Cardiac ventricle fibroblast (primary cell): ENCODE measurements around the gene PCDHB1. TPM values are rescaled to one million over a fixed set of nuclear protein-coding genes. Genes with fewer than 3 reads are reported as not detected.

Experiments
- total RNA-seq: library from RNA; depleted of rRNA; stranded (reverse); fragments of >200 nt; gene quantifications from 2 replicates; pipeline ENCODE4 v1.2.3, GENCODE V29; 2015

Gene PCDHB1, protein sequence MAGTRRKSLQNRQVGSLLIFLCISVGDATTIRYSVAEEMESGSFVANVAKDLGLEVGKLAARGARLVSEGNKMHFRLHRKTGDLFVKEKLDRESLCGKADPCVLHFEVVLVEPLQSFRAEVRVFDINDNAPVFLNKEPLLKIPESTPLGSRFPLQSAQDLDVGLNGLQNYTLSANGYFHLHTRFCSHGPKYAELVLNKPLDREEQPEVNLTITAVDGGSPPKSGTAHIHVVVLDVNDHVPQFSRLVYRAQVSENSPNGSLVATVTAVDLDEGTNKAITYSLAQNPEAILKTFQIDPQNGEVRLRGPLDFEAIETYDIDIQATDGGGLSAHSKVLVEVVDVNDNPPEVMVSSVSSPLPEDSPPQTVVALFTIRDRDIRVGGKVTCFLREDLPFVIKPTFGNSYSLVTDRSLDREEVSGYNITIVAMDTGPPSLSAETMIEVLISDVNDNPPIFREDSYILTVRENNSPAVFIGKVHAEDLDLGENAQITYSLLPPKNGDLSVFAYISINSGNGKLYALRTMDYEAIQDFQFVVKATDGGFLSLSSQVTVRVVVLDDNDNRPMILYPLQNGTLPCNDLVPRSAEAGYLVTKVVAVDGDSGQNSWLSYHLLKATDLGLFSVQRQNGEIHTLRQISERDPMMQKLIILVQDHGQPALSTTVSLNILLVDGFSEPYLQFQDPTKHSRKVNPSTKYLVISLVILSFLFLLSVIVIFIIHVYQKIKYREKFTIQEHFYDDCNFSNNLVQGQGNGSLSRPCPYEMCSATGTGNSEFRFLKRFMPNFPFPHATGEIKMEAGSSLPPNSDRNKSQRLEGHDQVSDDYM
- total RNA-seq, result not detected in 2 replicates

DNA sequence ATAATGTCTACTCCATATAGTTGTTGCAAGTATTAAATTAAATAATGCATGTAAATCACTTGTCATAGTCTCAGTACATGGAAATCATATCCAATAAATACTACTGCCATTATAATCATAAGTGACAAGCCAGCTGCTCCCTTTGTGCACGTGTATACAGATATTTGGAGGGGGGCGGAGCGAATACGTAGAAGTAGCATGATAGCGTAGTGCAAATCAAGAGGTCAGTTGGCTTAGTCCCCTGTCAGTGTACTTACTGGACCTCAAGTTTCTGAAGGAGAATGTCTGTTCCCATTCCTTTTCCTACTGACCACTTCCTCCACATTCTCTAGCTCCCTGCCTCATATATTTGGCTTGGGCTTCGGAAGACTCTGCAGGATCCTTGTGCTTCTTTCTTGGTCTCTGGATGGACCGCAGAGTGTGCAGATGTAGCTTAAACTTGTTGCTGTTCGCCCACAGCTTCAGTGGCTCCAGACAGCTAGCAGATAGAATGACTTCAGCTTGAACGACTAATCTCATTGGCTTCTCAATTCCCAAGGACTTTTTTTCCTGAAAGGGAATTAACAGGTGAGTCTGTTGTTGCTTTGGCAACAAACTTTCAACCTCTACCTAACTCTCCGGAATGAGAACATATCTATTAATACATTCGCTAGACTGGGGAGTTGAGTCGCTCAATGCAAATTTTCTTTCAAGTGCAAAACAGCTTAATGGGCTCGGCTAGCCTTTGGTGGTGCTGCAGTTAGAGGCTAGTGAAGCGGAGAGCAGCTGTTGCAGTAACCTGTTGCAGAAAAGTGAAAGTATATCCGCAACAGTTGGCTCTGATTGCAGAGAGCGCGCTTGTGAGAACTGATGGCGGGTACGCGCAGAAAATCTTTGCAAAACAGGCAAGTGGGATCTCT, at the start of gene PCDHB1:
Gene PCDHB1, plus strand, starts transcription at position 753 of the 899 bp plus-strand sequence. Its CDS starts 97 bp downstream, at position 850.

DNA sequence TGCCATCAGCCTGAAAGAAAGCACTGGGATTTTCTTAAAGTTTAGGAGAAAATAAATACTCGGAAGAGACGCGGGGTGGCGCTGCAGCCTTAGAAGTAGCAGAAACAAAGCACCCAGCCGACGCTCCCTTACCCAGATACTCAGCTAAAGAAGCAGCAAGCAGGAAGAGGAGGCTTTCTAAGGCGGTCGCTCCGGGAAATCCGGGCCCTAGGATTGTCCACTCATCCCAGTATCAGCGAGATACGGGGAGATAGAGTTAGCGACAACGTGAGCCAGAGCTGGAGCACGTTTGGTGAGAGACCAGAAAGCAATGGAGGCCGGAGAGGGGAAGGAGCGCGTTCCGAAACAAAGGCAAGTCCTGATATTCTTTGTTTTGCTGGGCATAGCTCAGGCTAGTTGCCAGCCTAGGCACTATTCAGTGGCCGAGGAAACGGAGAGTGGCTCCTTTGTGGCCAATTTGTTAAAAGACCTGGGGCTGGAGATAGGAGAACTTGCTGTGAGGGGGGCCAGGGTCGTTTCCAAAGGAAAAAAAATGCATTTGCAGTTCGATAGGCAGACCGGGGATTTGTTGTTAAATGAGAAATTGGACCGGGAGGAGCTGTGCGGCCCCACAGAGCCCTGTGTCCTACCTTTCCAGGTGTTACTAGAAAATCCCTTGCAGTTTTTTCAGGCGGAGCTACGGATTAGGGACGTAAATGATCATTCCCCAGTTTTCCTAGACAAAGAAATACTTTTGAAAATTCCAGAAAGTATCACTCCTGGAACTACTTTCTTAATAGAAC, 43.5 kb downstream of the PCDHB1 start, which contains the start of gene PCDHB2:
Gene PCDHB2, plus strand, starts transcription at position 135 of the 782 bp plus-strand sequence. Its CDS starts 176 bp downstream, at position 311.

DNA sequence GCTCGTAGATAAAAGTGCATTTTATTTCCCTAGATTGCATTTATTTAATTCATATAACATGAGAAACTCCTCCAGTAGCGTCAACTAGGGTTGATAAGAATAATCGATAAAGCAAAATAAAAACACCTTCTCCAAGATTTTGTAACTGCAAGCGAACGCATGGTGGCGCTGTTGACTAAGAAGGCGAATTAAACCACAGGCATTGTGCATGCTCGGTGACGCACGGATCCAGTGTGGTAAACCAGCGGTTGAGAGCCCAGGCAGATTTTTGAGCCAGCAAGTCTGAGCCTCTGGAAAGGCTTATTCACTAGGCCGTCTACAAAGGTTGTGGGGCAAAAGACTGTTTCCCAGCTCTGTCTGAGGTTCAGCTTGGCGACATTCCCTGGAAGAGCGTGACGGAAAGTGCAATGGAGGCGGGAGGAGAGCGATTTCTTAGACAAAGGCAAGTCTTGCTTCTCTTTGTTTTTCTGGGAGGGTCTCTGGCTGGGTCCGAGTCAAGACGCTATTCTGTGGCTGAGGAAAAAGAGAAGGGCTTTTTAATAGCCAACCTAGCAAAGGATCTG, 49.1 kb downstream of the PCDHB1 start, which contains the start of gene PCDHB3:
Gene PCDHB3, plus strand, starts transcription at position 231 of the 563 bp plus-strand sequence. Its CDS starts 177 bp downstream, at position 408.

Other genes starting within 250 kb of the PCDHB1 start
- gene PCDHA4, start 244.3 kb upstream of the PCDHB1 start, total RNA-seq, result 0.24 and 0.31 TPM in 2 replicates
- gene PCDHA5, start 229.8 kb upstream of the PCDHB1 start, total RNA-seq, result not detected in 2 replicates
- gene PCDHA6, start 223.4 kb upstream of the PCDHB1 start, total RNA-seq, result 0.37 and 0.64 TPM in 2 replicates
- 0.15 and 0.56 TPM in 2 replicates for gene PCDHA7, start 217.1 kb upstream of the PCDHB1 start, total RNA-seq
- gene PCDHA8, start 210.2 kb upstream of the PCDHB1 start, total RNA-seq, result 0.06 TPM in 1 of 2 replicates, not detected in the other
- gene PCDHA9, start 203.0 kb upstream of the PCDHB1 start, total RNA-seq, result 0.05 TPM in 1 of 2 replicates, not detected in the other
- 0.06 and 0.59 TPM in 2 replicates for gene PCDHA10, start 195.5 kb upstream of the PCDHB1 start, total RNA-seq
- gene PCDHA11, start 182.4 kb upstream of the PCDHB1 start, total RNA-seq, result not detected in 2 replicates
- gene PCDHA12, start 176.1 kb upstream of the PCDHB1 start, total RNA-seq, result 0.06 and 0.34 TPM in 2 replicates
- 0.39 TPM in 1 of 2 replicates, not detected in the other for gene PCDHA13, start 169.2 kb upstream of the PCDHB1 start, total RNA-seq
- gene PCDHAC1, start 125.1 kb upstream of the PCDHB1 start, total RNA-seq, result 0.25 TPM in 1 of 2 replicates, not detected in the other
- 0.12 and 0.15 TPM in 2 replicates for gene PCDHAC2, start 84.9 kb upstream of the PCDHB1 start, total RNA-seq
- gene PCDHB2, start 43.2 kb downstream of the PCDHB1 start, total RNA-seq, result 1.9 TPM in 2 replicates
- 0.34 and 1.1 TPM in 2 replicates for gene PCDHB3, start 49.1 kb downstream of the PCDHB1 start, total RNA-seq
- gene PCDHB4, start 70.4 kb downstream of the PCDHB1 start, total RNA-seq, result 0.64 and 0.75 TPM in 2 replicates
- 1.1 and 2.2 TPM in 2 replicates for gene PCDHB5, start 83.8 kb downstream of the PCDHB1 start, total RNA-seq
- 0.06 and 0.39 TPM in 2 replicates for gene PCDHB6, start 98.7 kb downstream of the PCDHB1 start, total RNA-seq
- gene PCDHB7, start 121.3 kb downstream of the PCDHB1 start, total RNA-seq, result 1.2 and 1.3 TPM in 2 replicates
- gene PCDHB8, start 126.4 kb downstream of the PCDHB1 start, total RNA-seq, result 0.12 and 1.1 TPM in 2 replicates
- 0.81 and 1.0 TPM in 2 replicates for gene PCDHB16, start 131.0 kb downstream of the PCDHB1 start, total RNA-seq
- gene PCDHB9, start 135.8 kb downstream of the PCDHB1 start, total RNA-seq, result 0.56 and 1.0 TPM in 2 replicates
- gene PCDHB10, start 141.0 kb downstream of the PCDHB1 start, total RNA-seq, result 0.56 and 1.2 TPM in 2 replicates
- 0.34 and 0.62 TPM in 2 replicates for gene PCDHB11, start 148.3 kb downstream of the PCDHB1 start, total RNA-seq
- 0.29 and 0.56 TPM in 2 replicates for gene PCDHB12, start 157.3 kb downstream of the PCDHB1 start, total RNA-seq
- gene PCDHB13, start 162.5 kb downstream of the PCDHB1 start, total RNA-seq, result 1.4 and 1.7 TPM in 2 replicates
- gene PCDHB14, start 172.0 kb downstream of the PCDHB1 start, total RNA-seq, result 1.2 and 2.5 TPM in 2 replicates
- gene PCDHB15, start 194.0 kb downstream of the PCDHB1 start, total RNA-seq, result 1.6 and 1.7 TPM in 2 replicates